Amygdala (tissue), 56 donors: ENCODE results near the gene RHNO1.

Source experiments
- DNase-seq, 56 donors: peaks; one replicate each; lab custom pipeline; 2025; lab: John Stamatoyannopoulos, UW

The RHNO1 gene

GRCh38 chr12:2877047-2877952 is at the start of gene RHNO1, which contains the start of gene FOXM1:
RHNO1 (plus strand) TSS chr12:2877223; CDS start chr12:2885367, 8,144 bp downstream.
FOXM1 (minus strand) TSS chr12:2877174; CDS start chr12:2874478, 2,696 bp downstream.
- DNase-seq, result peak; percentile 26 to 96 (median 83)

DNA sequence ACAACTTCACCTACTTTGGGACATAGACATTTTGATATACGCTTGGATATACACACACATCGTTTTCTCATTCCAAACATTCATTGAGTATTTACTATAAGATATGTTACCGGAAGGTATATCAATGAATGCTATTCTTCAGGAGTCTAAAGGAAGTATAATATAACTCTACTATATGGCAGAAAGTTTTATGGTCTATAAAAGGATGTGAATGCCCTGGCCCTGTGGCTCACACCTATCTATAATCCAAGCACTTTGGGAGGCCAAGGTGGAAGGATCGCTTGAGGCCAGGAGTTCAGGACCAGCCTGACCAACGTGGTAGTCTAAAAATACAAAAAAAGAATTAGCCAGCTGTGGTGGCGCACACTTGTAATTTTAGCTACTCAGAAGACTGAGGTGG is 47.7 kb upstream of the RHNO1 start:
- DNase-seq, result no peak

DNA sequence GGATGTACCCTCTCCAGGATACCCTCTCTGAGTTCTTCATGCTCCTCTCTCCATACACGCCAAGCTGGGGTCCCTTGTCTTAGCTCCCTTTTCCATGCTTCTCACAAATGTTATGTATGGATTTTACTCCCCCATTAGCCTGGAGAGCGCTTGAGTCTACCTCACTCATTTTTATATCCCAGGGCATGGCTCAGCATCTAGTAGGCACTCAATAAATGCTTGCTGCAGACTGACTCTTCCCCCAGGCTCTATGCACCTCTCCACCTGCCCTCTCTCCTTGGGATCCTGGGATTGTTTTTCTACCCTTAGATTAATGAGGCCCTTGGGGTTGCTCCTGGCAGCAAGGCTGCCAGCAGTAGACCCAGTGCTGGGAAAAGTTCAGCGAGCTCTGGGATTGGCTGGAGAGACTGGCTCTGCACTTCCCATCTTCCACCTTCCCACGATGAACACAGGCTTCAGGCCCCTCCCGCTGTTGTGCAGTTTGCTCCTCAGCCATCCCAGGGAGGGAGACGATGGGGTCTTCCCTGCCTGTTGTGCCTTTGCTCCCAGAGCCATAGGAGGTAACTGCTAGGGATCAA is 44.4 kb upstream of the RHNO1 start:
- no peak for DNase-seq

GRCh38 chr12:2833327-2833726 is 43.7 kb upstream of the RHNO1 start:
- peak in 1 of 56 donors; percentile 5 for DNase-seq

GRCh38 chr12:2833810-2834209 is 43.2 kb upstream of the RHNO1 start:
- DNase-seq, result no peak

GRCh38 chr12:2834581-2835491 is 42.2 kb upstream of the RHNO1 start, which contains the start of gene NRIP2:
NRIP2 (minus strand) TSS chr12:2835035; CDS start chr12:2834983, 52 bp downstream.
- peak in 51 of 56 donors; percentile 14 to 79 (median 53) for DNase-seq

DNA sequence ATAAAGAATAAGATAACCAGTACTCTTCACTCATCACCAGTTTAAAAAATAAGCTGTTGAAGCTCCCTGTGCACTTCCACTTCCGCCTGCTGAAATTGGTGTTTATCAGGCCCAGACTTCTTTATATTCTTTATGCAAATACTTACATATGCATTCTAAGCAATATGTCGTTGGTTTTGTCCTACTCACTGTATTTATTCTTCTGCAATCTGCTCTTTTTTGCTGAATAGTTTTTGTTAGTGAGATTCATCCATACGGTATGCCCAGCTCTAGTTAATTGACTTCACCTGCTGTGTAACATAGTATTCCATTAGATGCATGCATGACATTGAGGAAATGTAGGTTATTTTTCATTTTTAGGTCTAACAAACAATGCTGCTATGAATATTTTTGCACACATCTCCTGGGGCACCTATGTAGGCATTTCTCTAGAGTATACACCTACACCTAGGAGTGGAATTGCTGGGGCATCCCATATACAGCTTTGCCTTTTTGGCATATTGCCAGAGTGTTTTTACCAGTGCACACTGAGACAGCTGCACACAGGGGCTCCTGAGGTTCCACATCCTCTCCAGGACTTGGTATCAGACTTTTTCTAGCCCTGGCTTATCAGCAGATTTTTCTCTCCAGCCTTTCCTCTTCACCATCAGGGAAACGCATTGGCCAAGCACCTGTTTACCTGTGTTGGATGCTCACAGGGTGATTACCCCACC is 41.2 kb upstream of the RHNO1 start:
- no peak for DNase-seq

DNA sequence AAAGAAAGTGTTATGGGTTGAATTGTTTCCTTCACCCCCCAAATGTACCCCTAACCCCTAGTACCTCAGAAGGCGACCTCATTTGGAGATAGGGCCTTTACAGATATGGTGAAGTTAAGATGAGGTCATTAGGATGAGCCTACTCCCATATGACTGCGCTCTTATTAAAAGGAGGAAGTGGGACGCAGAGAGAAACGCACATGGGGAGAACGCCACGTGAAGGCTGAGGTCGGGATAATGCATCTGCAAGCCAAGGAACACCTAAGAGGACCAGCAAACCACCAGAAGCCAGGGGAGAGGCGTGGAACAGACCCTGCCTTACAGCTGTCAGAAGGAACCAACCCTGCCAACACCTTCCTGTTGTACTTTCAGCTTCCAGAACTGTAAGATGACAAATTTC is 40.4 kb upstream of the RHNO1 start:
- DNase-seq, result no peak

DNA sequence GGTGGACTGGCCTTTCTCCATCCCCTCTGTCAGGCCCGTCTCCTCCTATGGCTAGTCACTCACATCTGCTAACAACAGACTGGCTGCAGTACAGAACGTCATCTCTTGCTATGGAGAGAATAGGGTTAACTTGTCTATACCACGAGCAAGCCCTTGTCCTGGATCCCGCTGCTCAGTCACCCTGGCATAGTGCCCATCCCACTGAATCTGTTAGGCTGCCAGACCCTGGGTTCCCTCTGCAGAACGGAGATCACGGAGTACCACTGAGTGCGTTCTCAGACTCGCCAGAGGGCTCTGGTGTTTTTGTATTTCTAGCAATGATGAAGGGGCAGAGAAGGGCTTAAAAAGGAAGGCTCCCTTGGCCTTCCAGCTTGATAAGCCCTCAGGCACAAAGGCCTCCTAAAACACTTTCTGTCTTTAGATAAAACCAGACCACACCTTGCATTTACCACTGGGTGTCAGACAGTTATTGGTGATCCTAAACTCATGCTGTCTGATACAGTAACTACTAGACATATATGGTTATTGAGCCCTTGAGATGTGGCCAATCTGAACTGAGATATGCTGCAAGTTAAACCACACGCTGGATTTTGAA is 35.9 kb upstream of the RHNO1 start:
- DNase-seq, result peak in 1 of 56 donors; percentile 42

- DNase-seq, result no peak
Observed at GRCh38 chr12:2842948-2843347, 34.1 kb upstream of the RHNO1 start.

DNA sequence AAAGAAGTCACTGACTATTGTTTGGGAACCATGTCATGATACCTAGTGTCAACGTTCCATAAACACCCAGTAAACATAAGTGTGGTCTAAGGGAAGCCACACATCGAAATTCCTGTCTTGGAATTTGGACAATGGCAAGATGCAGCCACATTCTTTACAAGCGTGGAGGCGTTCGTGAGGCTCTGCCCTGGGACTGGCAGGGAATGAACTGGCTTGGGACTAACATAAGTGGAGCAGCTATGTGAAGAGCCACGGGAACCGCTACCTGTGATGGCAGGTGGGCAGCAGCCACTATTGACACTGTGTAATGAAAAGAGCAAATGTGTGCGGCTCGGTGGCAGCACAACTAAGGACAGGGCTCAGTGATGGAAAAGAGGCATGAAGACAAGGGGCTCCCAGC is 32.2 kb upstream of the RHNO1 start:
- no peak for DNase-seq

DNA sequence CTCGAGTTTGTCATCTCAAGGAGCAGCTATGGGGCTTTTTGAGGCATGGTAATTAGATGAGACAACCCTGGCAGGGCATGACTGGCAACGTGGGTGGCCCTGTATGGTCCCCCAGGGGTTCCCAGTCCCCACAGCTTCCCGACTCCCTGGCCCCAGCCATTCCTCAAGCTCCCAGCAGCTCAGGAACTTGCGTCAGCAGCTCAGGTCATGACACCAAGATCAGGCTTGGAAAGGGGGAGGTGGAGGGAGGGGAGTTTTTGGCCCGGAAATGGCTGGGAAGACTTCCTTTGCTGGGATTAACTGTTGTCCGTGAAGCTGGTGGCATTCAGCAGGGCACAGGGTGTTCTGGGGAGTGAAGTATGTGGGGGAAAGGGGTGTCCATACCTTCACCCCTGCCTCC is 31.7 kb upstream of the RHNO1 start:
- DNase-seq, result no peak

GRCh38 chr12:2851931-2852330 is 25.1 kb upstream of the RHNO1 start:
- no peak for DNase-seq

GRCh38 chr12:2853626-2854025 is 23.4 kb upstream of the RHNO1 start:
- peak in 50 of 56 donors; percentile 10 to 89 (median 56) for DNase-seq

GRCh38 chr12:2854669-2855453 is 22.2 kb upstream of the RHNO1 start:
- DNase-seq, result no peak

GRCh38 chr12:2855546-2855945 is 21.5 kb upstream of the RHNO1 start:
- no peak for DNase-seq

DNA sequence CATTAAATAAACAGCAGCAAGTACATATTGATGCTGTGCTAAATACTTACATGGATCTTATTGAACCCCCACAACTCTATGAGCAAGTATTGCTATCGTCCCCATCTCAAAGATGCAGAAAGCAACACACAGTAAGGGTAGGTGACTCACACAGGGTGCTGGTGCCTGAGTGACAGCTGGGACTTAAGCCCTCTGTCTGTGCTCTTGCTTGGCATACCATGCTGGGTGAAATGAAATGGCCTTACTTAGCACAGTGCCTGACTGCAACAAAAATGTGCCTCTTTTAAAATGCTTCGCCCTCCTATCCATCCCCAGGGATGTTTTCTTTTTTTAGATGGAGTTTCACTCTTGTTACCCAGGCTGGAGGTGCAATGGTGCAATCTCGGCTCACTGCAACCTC is 21.0 kb upstream of the RHNO1 start:
- no peak for DNase-seq

DNA sequence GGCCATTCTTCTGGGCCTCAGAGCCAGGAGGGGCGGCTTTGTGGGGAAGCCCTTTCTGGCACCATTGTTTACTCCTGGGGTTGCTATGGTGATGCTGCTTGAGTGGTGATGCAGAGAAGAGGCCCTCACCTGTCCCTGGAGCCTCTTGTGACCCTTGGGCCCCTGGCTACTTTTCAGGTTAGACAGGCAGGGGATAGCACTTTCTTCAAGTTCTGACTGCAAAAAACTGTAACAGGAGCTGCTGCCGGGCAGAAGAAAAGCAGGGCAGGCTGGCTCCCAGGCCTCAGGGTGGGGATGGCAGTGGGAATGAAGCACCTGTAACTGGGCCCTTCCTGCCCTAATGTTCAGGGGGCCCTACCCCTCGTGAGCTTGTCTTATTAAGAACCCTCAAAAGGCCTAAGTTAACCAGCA is 20.0 kb upstream of the RHNO1 start, which contains the start of gene TEX52:
TSS of gene TEX52 (minus strand) at position 19 of the 411 bp plus-strand sequence. CDS start at position 6, 13 bp downstream.
- DNase-seq, result no peak

DNA sequence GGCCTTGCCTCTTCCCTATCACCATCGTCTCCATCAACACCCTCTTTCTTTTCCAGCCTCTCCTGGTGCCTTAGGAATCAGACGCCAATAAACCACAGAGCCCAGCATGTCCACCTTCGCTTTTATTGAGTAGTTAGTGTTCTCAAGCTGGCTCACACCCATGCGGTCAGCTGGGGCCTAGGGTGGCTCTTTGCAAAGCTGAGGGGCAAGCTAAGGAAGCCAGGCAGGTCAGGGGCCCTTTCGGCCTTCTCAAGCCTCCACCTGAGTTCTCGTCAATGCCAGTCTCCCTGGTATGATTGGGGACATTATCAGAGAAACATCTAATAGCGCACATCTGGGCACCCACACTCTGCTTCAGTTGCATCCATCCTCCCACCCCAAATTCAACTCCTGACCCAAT is 19.4 kb upstream of the RHNO1 start:
- no peak for DNase-seq
